ENCODE results near the gene HMGXB3. TPM values are rescaled to one million over a fixed set of nuclear protein-coding genes. Genes with fewer than 3 reads are reported as not detected.
"Not testable (repeated sequence)": the region's sequence is repeated elsewhere in the genome, so short reads cannot be mapped to it uniquely, and the experiment has no call there.

HMGXB3 gene
- total and polyA plus RNA-seq, 4 donors = 28.3 to 36.9 (median 31.3) TPM

GRCh38 chr5:150082374-150082773 lies 81.8 kb downstream of the HMGXB3 start:
- no peaks in the 10 kb centered on the region for H3K9me3 ChIP-seq (ENCODE audit: control insufficient read depth, insufficient read depth, low read length)
- no peaks in the 10 kb centered on the region for H3K27me3 ChIP-seq (ENCODE audit: control insufficient read depth, insufficient read depth, low read length)
- H3K36me3 ChIP-seq (ENCODE audit: control insufficient read depth, insufficient read depth, low read length) = no peaks in the 10 kb centered on the region
- no peak overlapping the region for H3K4me3 ChIP-seq (ENCODE audit: low read depth, low read length)
- DNase-seq (ENCODE audit: low read depth in 4 of 6, low spot score in 6 of 6) = no peak
- 56% methylated on average over 2 of the region's 3 CpGs for WGBS (ENCODE audit: insufficient coverage)
- H3K27ac ChIP-seq (ENCODE audit: low read depth, low read length) = no peak overlapping the region
- H3K4me1 ChIP-seq (ENCODE audit: control insufficient read depth, insufficient read depth, low read length) = peaks cover 11% of the 10 kb centered on the region

- Histone ChIP-seq H3K4me3 (ENCODE audit: low read depth, low read length) (no peak overlapping the region), H3K27me3 (ENCODE audit: control insufficient read depth, insufficient read depth, low read length) (no peaks in the 10 kb centered on the region), H3K4me1 (ENCODE audit: control insufficient read depth, insufficient read depth, low read length) (peaks cover 11% of the 10 kb centered on the region), H3K27ac (ENCODE audit: low read depth, low read length) (no peak overlapping the region), H3K9me3 (ENCODE audit: control insufficient read depth, insufficient read depth, low read length) (no peaks in the 10 kb centered on the region), H3K36me3 (ENCODE audit: control insufficient read depth, insufficient read depth, low read length) (no peaks in the 10 kb centered on the region)
- peak in 1 of 6 donors; percentile 2 for DNase-seq (ENCODE audit: low read depth in 4 of 6, low spot score in 6 of 6)
- WGBS (ENCODE audit: insufficient coverage) = 79% methylated on average over 6 of the region's 6 CpGs
These were observed 82.3 kb downstream of the HMGXB3 start for GRCh38 chr5:150082889-150083288.

DNA sequence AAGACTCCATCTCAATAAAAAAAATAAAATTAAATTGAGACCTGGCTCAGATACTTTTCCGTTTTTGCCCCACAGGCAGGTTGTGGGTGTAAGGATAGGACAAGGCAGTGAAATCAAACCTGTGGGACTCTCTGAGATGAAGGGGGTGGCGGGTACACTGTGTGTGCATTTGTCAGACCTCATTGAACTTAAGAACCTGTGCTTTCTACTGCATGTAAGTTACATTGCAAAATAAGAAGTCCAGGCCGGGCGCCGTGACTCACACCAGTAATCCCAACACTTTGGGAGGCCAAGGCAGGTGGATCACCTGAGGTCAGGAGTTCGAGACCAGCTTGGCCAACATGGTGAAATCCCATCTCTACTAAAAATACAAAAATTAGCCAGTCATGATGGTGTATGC lies 84.2 kb downstream of the HMGXB3 start:
- not testable (repeated sequence) for H3K4me3 ChIP-seq (ENCODE audit: low read depth, low read length); DNase-seq (ENCODE audit: low read depth in 4 of 6, low spot score in 6 of 6); H3K36me3 ChIP-seq (ENCODE audit: control insufficient read depth, insufficient read depth, low read length); H3K27ac ChIP-seq (ENCODE audit: low read depth, low read length); H3K9me3 ChIP-seq (ENCODE audit: control insufficient read depth, insufficient read depth, low read length); H3K27me3 ChIP-seq (ENCODE audit: control insufficient read depth, insufficient read depth, low read length)
- H3K4me1 ChIP-seq (ENCODE audit: control insufficient read depth, insufficient read depth, low read length) = peaks cover 11% of the 10 kb centered on the region
- 94% methylated on average over 3 of the region's 6 CpGs for WGBS (ENCODE audit: insufficient coverage)

DNA sequence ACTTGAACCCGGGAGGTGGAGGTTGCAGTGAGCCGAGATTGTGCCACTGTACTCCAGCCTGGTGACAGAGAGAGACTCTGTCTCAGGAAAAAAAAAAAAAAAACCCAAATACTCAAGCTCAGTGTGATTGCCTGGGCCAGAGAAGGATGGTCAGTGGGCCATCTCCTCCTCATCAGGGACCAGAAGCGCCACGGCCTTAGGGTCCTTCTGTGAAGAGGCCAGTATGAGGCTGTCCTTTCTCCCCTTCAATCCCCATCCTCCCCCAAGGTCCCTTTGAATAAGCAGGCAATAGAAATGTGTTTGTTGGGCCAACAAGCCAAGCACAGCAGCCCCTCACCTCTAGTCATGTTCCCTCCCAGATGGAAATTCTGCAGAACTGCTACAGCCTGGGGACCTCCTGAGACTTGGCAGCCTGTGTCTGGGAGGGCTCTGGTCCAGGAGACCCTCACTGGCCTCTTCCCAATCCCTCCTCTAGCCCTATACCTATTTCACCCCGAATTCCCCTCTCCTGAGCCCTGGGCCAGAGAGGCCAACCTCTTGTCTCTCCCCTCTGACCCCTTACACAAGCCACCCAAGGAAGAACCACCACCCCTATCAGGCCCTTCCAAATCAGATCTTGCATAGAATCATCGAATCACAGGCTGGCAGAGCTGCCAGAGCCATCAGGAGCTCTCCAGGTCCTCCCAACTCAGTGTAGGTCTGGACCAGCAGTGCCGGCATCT lies 84.8 kb downstream of the HMGXB3 start:
- DNase-seq (ENCODE audit: low read depth in 4 of 6, low spot score in 6 of 6) = no peak
- Histone ChIP-seq H3K27me3 (ENCODE audit: control insufficient read depth, insufficient read depth, low read length) (no peaks in the 10 kb centered on the region), H3K36me3 (ENCODE audit: control insufficient read depth, insufficient read depth, low read length) (no peaks in the 10 kb centered on the region), H3K27ac (ENCODE audit: low read depth, low read length) (no peak overlapping the region), H3K4me3 (ENCODE audit: low read depth, low read length) (peak overlapping the region; percentile 17), H3K4me1 (ENCODE audit: control insufficient read depth, insufficient read depth, low read length) (peaks cover 11% of the 10 kb centered on the region), H3K9me3 (ENCODE audit: control insufficient read depth, insufficient read depth, low read length) (no peaks in the 10 kb centered on the region)
- 62% methylated on average over 5 of the region's 7 CpGs for WGBS (ENCODE audit: insufficient coverage)

DNA sequence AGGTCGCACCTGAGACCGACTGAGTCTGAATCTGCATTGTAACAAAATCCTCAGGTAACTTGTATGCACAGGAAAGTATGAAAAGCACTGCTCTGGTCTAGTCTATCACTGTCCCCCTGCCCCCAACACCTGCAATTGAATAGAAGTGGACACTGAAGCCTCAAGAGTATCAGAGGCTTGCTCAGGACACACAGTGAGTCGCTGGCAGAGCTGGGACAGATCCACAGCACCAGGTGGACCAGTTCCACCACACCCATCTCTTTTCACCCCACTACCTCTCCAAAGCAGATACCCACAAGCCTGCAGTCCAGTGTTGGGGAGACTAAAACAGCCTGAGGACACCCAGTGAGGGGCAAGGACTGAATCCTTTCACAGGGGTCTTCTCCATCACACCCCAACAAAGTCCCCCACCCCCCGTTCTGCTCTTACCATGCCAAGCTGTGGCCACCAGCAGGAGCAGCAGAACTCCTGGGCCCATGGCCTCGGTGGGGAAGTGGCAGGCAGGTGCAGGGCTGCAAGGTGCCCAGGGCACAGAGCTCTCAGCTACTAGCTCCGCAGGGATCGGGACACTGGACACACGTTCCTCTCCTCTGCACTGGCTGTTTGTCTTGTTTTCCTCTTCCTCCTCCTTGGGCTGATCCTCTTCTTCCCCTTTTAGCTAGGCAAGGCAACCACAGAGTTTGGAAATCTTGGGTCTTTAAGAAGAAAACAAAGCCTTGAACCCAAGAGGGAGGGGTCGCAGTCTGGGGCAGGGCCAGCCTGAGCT lies 85.6 kb downstream of the HMGXB3 start, which contains the start of gene CSF1R:
TSS of gene CSF1R (minus strand) at position 605 of the 766 bp plus-strand sequence. CDS start at position 478, 127 bp downstream.
- no peak for DNase-seq (ENCODE audit: low read depth in 4 of 6, low spot score in 6 of 6)
- peaks cover 5% of the 10 kb centered on the region for H3K4me1 ChIP-seq (ENCODE audit: control insufficient read depth, insufficient read depth, low read length)
- H3K36me3 ChIP-seq (ENCODE audit: control insufficient read depth, insufficient read depth, low read length) = no peaks in the 10 kb centered on the region
- H3K27ac ChIP-seq (ENCODE audit: low read depth, low read length) = no peak within 1 kb of the TSS
- no peaks in the 10 kb centered on the region for H3K9me3 ChIP-seq (ENCODE audit: control insufficient read depth, insufficient read depth, low read length)
- no peaks in the 10 kb centered on the region for H3K27me3 ChIP-seq (ENCODE audit: control insufficient read depth, insufficient read depth, low read length)
- 83% methylated on average over 9 of the region's 9 CpGs for WGBS (ENCODE audit: insufficient coverage)
- H3K4me3 ChIP-seq (ENCODE audit: low read depth, low read length) = peak within 1 kb of the TSS; percentile 17

DNA sequence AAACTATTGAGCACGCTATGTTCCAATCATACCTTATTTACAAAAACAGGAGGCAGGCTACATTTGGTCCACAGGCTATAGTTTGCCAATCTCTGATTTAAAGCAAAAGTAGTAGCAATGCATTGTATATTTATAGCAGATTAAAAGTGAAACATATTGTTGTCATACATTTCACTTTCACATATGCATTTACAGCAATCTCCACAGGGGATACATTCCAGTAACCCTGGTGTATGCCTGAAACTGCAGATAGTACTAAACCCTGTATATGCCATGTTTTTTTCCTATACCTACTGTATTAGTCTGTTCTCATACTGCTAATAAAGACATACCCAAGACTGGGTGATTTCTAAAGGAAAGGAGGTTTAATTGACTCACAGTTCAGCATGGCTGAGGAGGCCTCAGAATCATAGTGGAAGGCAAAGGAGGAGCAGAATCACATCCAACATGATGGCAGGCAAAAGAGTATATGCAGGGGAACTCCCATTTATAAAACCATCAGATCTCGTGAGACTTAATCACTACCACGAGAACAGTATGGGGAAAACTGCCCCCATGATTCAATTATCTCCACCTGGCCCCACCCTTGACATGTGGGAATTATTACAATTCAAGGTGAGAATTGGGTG lies 91.7 kb downstream of the HMGXB3 start:
- Histone ChIP-seq H3K27ac (ENCODE audit: low read depth, low read length) (no peak overlapping the region), H3K9me3 (ENCODE audit: control insufficient read depth, insufficient read depth, low read length) (no peaks in the 10 kb centered on the region), H3K36me3 (ENCODE audit: control insufficient read depth, insufficient read depth, low read length) (no peaks in the 10 kb centered on the region), H3K4me3 (ENCODE audit: low read depth, low read length) (no peak overlapping the region), H3K27me3 (ENCODE audit: control insufficient read depth, insufficient read depth, low read length) (no peaks in the 10 kb centered on the region), H3K4me1 (ENCODE audit: control insufficient read depth, insufficient read depth, low read length) (no peaks in the 10 kb centered on the region)
- DNase-seq (ENCODE audit: low read depth in 4 of 6, low spot score in 6 of 6) = no peak
- no CpG with 5 or more reads among the region's 3 CpGs for WGBS (ENCODE audit: insufficient coverage)

DNA sequence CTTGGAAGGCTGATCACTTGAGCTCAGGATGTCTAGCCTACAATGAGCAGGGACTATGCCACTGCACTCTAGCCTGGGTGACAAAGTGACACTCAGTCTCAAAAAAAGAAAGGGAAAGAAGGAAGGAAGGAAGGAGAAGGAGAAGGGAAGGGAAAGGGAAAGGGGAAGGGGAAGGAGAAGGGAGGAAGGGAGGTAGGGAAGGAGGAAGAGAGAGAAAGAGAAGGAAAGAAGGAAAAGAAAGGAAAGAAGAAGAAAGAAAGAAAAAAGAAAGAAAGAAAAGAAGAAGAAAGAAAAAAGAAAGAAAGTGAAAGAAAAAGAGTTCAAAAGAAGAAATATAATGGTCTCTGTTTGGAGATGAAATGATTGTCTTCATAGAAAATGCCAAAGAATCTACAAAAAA lies 96.6 kb downstream of the HMGXB3 start:
- Histone ChIP-seq H3K4me3 (ENCODE audit: low read depth, low read length) (no peak overlapping the region), H3K9me3 (ENCODE audit: control insufficient read depth, insufficient read depth, low read length) (no peaks in the 10 kb centered on the region), H3K36me3 (ENCODE audit: control insufficient read depth, insufficient read depth, low read length) (no peaks in the 10 kb centered on the region), H3K27me3 (ENCODE audit: control insufficient read depth, insufficient read depth, low read length) (no peaks in the 10 kb centered on the region), H3K27ac (ENCODE audit: low read depth, low read length) (no peak overlapping the region), H3K4me1 (ENCODE audit: control insufficient read depth, insufficient read depth, low read length) (no peaks in the 10 kb centered on the region)
- no peak for DNase-seq (ENCODE audit: low read depth in 4 of 6, low spot score in 6 of 6)

- Histone ChIP-seq H3K27me3 (ENCODE audit: control insufficient read depth, insufficient read depth, low read length) (no peaks in the 10 kb centered on the region), H3K9me3 (ENCODE audit: control insufficient read depth, insufficient read depth, low read length) (no peaks in the 10 kb centered on the region), H3K36me3 (ENCODE audit: control insufficient read depth, insufficient read depth, low read length) (no peaks in the 10 kb centered on the region), H3K27ac (ENCODE audit: low read depth, low read length) (no peak overlapping the region), H3K4me3 (ENCODE audit: low read depth, low read length) (no peak overlapping the region), H3K4me1 (ENCODE audit: control insufficient read depth, insufficient read depth, low read length) (no peaks in the 10 kb centered on the region)
- 77% methylated on average over 4 of the region's 6 CpGs for WGBS (ENCODE audit: insufficient coverage)
- DNase-seq (ENCODE audit: low read depth in 4 of 6, low spot score in 6 of 6) = peak in 1 of 6 donors; percentile 60
These were observed 100.5 kb downstream of the HMGXB3 start for GRCh38 chr5:150101023-150101422.
